Amygdala (tissue), 56 donors: ENCODE results near the gene NDUFAF3.

Experiments used
- DNase-seq, 56 donors: peaks; one replicate each; lab custom pipeline; 2025; lab: John Stamatoyannopoulos, UW

NDUFAF3 gene

DNA sequence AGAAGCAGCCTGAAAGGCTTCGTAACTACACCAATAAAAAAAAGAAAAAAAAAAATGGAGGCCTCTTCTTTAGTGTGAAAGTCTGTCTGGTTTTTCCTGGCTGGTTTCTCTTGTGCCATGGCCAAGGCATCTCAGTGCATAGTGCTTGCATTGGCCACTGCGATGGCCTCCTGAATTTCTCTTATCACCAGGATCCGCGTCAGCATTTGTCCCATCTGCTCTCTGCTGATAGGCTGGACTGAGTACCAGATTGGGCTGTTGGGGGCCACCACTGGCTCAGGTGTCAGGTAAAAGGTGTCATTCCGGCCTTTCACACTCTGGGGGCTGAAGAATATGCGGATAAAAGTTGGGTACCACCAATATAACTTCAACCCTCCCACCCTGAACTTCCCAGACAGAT is 8.4 kb downstream of the NDUFAF3 start:
- DNase-seq = no peak

GRCh38 chr3:49032646-49033304 is 10.9 kb downstream of the NDUFAF3 start:
- DNase-seq = no peak

- DNase-seq = no peak
These were observed 12.7 kb downstream of the NDUFAF3 start for GRCh38 chr3:49034650-49035049.

GRCh38 chr3:49035281-49035680 is 13.4 kb downstream of the NDUFAF3 start:
- DNase-seq = no peak

DNA sequence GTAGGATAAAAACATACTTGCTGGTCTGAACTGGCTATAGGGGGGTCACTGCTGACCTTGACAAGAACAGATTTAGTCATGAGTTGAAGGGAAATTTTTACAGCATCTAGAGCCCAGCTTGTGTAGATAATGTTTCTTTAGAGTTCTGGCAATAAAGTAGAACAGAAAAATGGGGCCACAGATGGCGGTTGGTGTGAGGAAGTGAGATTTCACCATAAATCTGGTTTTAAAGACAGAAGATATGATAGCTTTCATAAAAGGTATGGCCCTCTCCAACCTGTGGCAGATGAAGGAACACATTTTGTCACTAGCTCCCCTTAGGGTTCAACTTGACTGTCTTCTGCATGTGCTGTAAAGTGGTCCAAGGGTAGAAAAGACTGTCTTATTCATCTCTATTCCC is 31.6 kb downstream of the NDUFAF3 start:
- no peak for DNase-seq

GRCh38 chr3:49054344-49054862 is 32.5 kb downstream of the NDUFAF3 start:
- DNase-seq = no peak

- no peak for DNase-seq
These were observed 35.3 kb downstream of the NDUFAF3 start for GRCh38 chr3:49057268-49057667.

DNA sequence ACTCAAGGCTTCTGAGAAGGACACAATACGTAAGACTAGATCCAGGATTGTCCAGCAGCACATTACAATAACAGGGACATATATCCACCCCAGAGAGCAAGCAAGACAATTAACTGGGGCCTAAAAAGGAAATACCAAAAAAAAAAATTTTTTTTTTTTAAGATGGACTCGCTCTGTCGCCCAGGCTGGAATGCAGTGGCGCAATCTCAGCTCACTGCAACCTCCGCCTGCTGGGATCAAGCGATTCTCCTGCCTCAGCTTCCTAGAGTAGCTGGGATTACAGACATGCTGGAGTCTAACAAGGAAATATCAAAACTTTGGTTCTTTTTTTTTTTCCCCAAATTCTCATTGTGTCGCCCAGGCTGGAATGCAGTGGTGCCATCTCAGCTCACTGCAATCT is 36.1 kb downstream of the NDUFAF3 start:
- DNase-seq = no peak
